Measurements from ENCODE around the gene PTPRE.
"Not testable (repeated sequence)": the region's sequence is repeated elsewhere in the genome, so short reads cannot be mapped to it uniquely, and the experiment has no call there.

PTPRE gene

GRCh38 chr10:128091636-128092210 lies 184.8 kb downstream of the PTPRE start:
- peaks cover 7% of the 10 kb centered on the region for H3K4me1 ChIP-seq (ENCODE audit: low read depth, poor library complexity, severe bottlenecking)
- no peak overlapping the region for H3K9ac ChIP-seq
- no peak overlapping the region for H2AFZ ChIP-seq (ENCODE audit: low read depth)
- no peaks in the 10 kb centered on the region for H4K20me1 ChIP-seq (ENCODE audit: insufficient read depth)
- no peak overlapping the region for H3K27ac ChIP-seq
- H3K27me3 ChIP-seq (ENCODE audit: insufficient read depth, low read depth), result no peaks in the 10 kb centered on the region
- no peak overlapping the region for H3K4me3 ChIP-seq (IDR thresholded peaks at IDR 0.05; ENCODE audit: insufficient read depth, low read depth, low read length)
- no peaks in the 10 kb centered on the region for H3K79me2 ChIP-seq (ENCODE audit: insufficient read depth, low read depth)
- TF ChIP-seq, protein P1, sequence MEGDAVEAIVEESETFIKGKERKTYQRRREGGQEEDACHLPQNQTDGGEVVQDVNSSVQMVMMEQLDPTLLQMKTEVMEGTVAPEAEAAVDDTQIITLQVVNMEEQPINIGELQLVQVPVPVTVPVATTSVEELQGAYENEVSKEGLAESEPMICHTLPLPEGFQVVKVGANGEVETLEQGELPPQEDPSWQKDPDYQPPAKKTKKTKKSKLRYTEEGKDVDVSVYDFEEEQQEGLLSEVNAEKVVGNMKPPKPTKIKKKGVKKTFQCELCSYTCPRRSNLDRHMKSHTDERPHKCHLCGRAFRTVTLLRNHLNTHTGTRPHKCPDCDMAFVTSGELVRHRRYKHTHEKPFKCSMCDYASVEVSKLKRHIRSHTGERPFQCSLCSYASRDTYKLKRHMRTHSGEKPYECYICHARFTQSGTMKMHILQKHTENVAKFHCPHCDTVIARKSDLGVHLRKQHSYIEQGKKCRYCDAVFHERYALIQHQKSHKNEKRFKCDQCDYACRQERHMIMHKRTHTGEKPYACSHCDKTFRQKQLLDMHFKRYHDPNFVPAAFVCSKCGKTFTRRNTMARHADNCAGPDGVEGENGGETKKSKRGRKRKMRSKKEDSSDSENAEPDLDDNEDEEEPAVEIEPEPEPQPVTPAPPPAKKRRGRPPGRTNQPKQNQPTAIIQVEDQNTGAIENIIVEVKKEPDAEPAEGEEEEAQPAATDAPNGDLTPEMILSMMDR (conservative IDR thresholded peaks at IDR 0.05; ENCODE audit: low read depth, low read length), result no peak
- H3K4me2 ChIP-seq, result no peak overlapping the region
- H3K36me3 ChIP-seq (ENCODE audit: insufficient read depth), result no peaks in the 10 kb centered on the region

GRCh38 chr10:128092454-128092853 lies 185.6 kb downstream of the PTPRE start:
- no peak overlapping the region for H3K4me3 ChIP-seq (IDR thresholded peaks at IDR 0.05; ENCODE audit: insufficient read depth, low read depth, low read length)

GRCh38 chr10:128094596-128094995 lies 187.7 kb downstream of the PTPRE start:
- H3K27me3 ChIP-seq (ENCODE audit: insufficient read depth, low read depth); H3K79me2 ChIP-seq (ENCODE audit: insufficient read depth, low read depth); H3K4me3 ChIP-seq (IDR thresholded peaks at IDR 0.05; ENCODE audit: insufficient read depth, low read depth, low read length); H3K4me1 ChIP-seq (ENCODE audit: low read depth, poor library complexity, severe bottlenecking); H3K9ac ChIP-seq; H4K20me1 ChIP-seq (ENCODE audit: insufficient read depth); H2AFZ ChIP-seq (ENCODE audit: low read depth); H3K36me3 ChIP-seq (ENCODE audit: insufficient read depth); H3K4me2 ChIP-seq; H3K27ac ChIP-seq: not testable (repeated sequence)

More at GRCh38 chr10:128092454-128092853, 185.6 kb downstream of the PTPRE start:
- Histone ChIP-seq H3K79me2 (ENCODE audit: insufficient read depth, low read depth) (no peaks in the 10 kb centered on the region), H3K4me2 (no peak overlapping the region), H3K27ac (no peak overlapping the region), H3K4me1 (ENCODE audit: low read depth, poor library complexity, severe bottlenecking) (peaks cover 7% of the 10 kb centered on the region), H3K27me3 (ENCODE audit: insufficient read depth, low read depth) (no peaks in the 10 kb centered on the region), H4K20me1 (ENCODE audit: insufficient read depth) (no peaks in the 10 kb centered on the region), H3K9ac (no peak overlapping the region), H2AFZ (ENCODE audit: low read depth) (no peak overlapping the region), H3K36me3 (ENCODE audit: insufficient read depth) (no peaks in the 10 kb centered on the region)
- TF ChIP-seq, protein P1 (conservative IDR thresholded peaks at IDR 0.05; ENCODE audit: low read depth, low read length), result no peak

GRCh38 chr10:128095027-128095752 lies 188.3 kb downstream of the PTPRE start:
- TF ChIP-seq, protein P1 (conservative IDR thresholded peaks at IDR 0.05; ENCODE audit: low read depth, low read length), result no peak
- Histone ChIP-seq H3K4me1 (ENCODE audit: low read depth, poor library complexity, severe bottlenecking) (peaks cover 4% of the 10 kb centered on the region), H3K27ac (no peak overlapping the region), H3K4me2 (no peak overlapping the region), H3K36me3 (ENCODE audit: insufficient read depth) (no peaks in the 10 kb centered on the region), H2AFZ (ENCODE audit: low read depth) (no peak overlapping the region), H3K9ac (no peak overlapping the region), H3K27me3 (ENCODE audit: insufficient read depth, low read depth) (no peaks in the 10 kb centered on the region), H3K79me2 (ENCODE audit: insufficient read depth, low read depth) (no peaks in the 10 kb centered on the region), H4K20me1 (ENCODE audit: insufficient read depth) (no peaks in the 10 kb centered on the region), H3K4me3 (IDR thresholded peaks at IDR 0.05; ENCODE audit: insufficient read depth, low read depth, low read length) (no peak overlapping the region)

All from KMS-11 (cell line).